Stimulated activated CD4-positive, alpha-beta T cell treated with anti-CD3 and anti-CD28 coated beads, Interleukin-12 subunit alpha, Interleukin-12 subunit beta, amount 100 ng/mL, for 24 hours (primary cell): ENCODE measurements around the gene EFNA2.

Experiments used
- DNase-seq, 2 experiments: peaks; one replicate each; pipeline ENCODE4 v3.0.0-alpha.2; 2020; ENCODE audit warnings: low read depth in 2 of 2

EFNA2 gene

GRCh38 chr19:1260749-1261537 is 24.7 kb upstream of the EFNA2 start:
- DNase-seq, result peak; percentile 93 to 94

- no peak for DNase-seq
Observed at GRCh38 chr19:1261538-1261797, 24.2 kb upstream of the EFNA2 start.

GRCh38 chr19:1261798-1262622 is 23.7 kb upstream of the EFNA2 start:
- no peak for DNase-seq

- DNase-seq, result no peak
Observed at GRCh38 chr19:1262623-1263123, 23.0 kb upstream of the EFNA2 start.

GRCh38 chr19:1263188-1263587 is 22.5 kb upstream of the EFNA2 start:
- no peak for DNase-seq

GRCh38 chr19:1264801-1265614 is 20.7 kb upstream of the EFNA2 start:
- DNase-seq, result no peak

- no peak for DNase-seq
Observed at GRCh38 chr19:1265615-1266128, 20.0 kb upstream of the EFNA2 start.

GRCh38 chr19:1266129-1266915 is 19.4 kb upstream of the EFNA2 start:
- peak in 1 of 2 experiments; percentile 79 for DNase-seq

- peak in 1 of 2 experiments; percentile 63 for DNase-seq
Observed at GRCh38 chr19:1266916-1267476, 18.7 kb upstream of the EFNA2 start.

- DNase-seq, result no peak
Observed at GRCh38 chr19:1267477-1268225, 18.0 kb upstream of the EFNA2 start.

- DNase-seq, result no peak
Observed at GRCh38 chr19:1268226-1269064, 17.2 kb upstream of the EFNA2 start.

GRCh38 chr19:1269065-1269477 is 16.6 kb upstream of the EFNA2 start, which contains the start of gene CIRBP:
Gene CIRBP, plus strand, starts transcription at chr19:1269332. Its CDS starts 1,602 bp downstream, at chr19:1270934.
- peak; percentile 99 for DNase-seq

GRCh38 chr19:1269478-1270212 is 16.0 kb upstream of the EFNA2 start:
- peak; percentile 74 to 78 for DNase-seq

GRCh38 chr19:1270213-1270853 is 15.3 kb upstream of the EFNA2 start:
- no peak for DNase-seq

- DNase-seq, result no peak
Observed at GRCh38 chr19:1270854-1271527, 14.7 kb upstream of the EFNA2 start.

GRCh38 chr19:1271528-1272422 is 13.9 kb upstream of the EFNA2 start:
- DNase-seq, result no peak
